Trophoblast cell (in vitro differentiated cells and primary cell): ENCODE data around the gene AHCYL1.

Experiments
- DNase-seq, 2 donors: peaks; one replicate each; pipeline ENCODE4 v3.0.0-alpha.2; 2016
- H2AFZ ChIP-seq: 2 replicates; pipeline ENCODE4 v1.6.1; 2013; ENCODE audit warnings: low read length, moderate library complexity, mild to moderate bottlenecking; ENCODE audit not compliant: insufficient read depth, poor library complexity
- H2AK5ac ChIP-seq: 2 replicates; pipeline ENCODE4 v1.6.1; 2013; ENCODE audit warnings: mild to moderate bottlenecking, low read length
- H2BK120ac ChIP-seq: 2 replicates; pipeline ENCODE4 v1.6.1; 2013; ENCODE audit warnings: low read length, mild to moderate bottlenecking, moderate library complexity; ENCODE audit not compliant: insufficient read depth, poor library complexity
- H2BK12ac ChIP-seq: 2 replicates; pipeline ENCODE4 v1.6.1; 2013; ENCODE audit warnings: mild to moderate bottlenecking, low read length, moderate library complexity
- H2BK5ac ChIP-seq: 2 replicates; pipeline ENCODE4 v1.6.1; 2013; ENCODE audit warnings: low read length, low read depth, moderate library complexity, mild to moderate bottlenecking; ENCODE audit not compliant: poor library complexity
- H3K14ac ChIP-seq: 2 replicates; pipeline ENCODE4 v1.6.1; 2013; ENCODE audit warnings: mild to moderate bottlenecking, low read length
- H3K18ac ChIP-seq: 2 replicates; pipeline ENCODE4 v1.6.1; 2013; ENCODE audit warnings: mild to moderate bottlenecking, low read length
- H3K23ac ChIP-seq: 2 replicates; pipeline ENCODE4 v1.6.1; 2013; ENCODE audit warnings: low read length
- H3K27ac ChIP-seq: 2 replicates; pipeline ENCODE4 v1.5.1; 2013; ENCODE audit warnings: low read depth, mild to moderate bottlenecking, inconsistent platforms, low read length, moderate library complexity
- H3K27me3 ChIP-seq: 2 replicates; pipeline ENCODE4 v1.6.1; 2013; ENCODE audit warnings: inconsistent platforms, mild to moderate bottlenecking, low read length, moderate library complexity; ENCODE audit not compliant: insufficient read depth
- H3K36me3 ChIP-seq, 2 experiments: 1 replicate in 1 of 2; 2 replicates in 1 of 2; pipeline ENCODE4 v1.6.1; 2013; ENCODE audit warnings: low read length in 2 of 2, mild to moderate bottlenecking in 2 of 2, moderate library complexity in 1 of 2; ENCODE audit not compliant: insufficient read depth in 2 of 2, control insufficient read depth in 1 of 2
- H3K4ac ChIP-seq: 2 replicates; pipeline ENCODE4 v1.6.1; 2013; ENCODE audit warnings: low read depth, mild to moderate bottlenecking, low read length, moderate library complexity
- H3K4me1 ChIP-seq, 2 experiments: 1 replicate in 1 of 2; 2 replicates in 1 of 2; pipeline ENCODE4 v1.6.1; 2013; ENCODE audit warnings: low read length in 2 of 2, mild to moderate bottlenecking in 2 of 2, moderate library complexity in 1 of 2; ENCODE audit not compliant: insufficient read depth in 2 of 2, control insufficient read depth in 1 of 2
- H3K4me2 ChIP-seq: 2 replicates; pipeline ENCODE4 v1.6.1; 2013; ENCODE audit warnings: inconsistent platforms, mild to moderate bottlenecking, low read length, moderate library complexity
- H3K4me3 ChIP-seq: 2 replicates; pipeline ENCODE4 v1.5.1; 2013; ENCODE audit warnings: mild to moderate bottlenecking, low read depth, low read length, inconsistent platforms
- H3K79me1 ChIP-seq: one replicate; pipeline ENCODE4 v1.6.1; 2013; ENCODE audit warnings: low read length
- H3K79me2 ChIP-seq: 2 replicates; pipeline ENCODE4 v1.6.1; 2013; ENCODE audit warnings: low read length, mild to moderate bottlenecking; ENCODE audit not compliant: control insufficient read depth, insufficient read depth, poor library complexity
- H3K9ac ChIP-seq: 2 replicates; pipeline ENCODE4 v1.6.1; 2013; ENCODE audit warnings: mild to moderate bottlenecking, low read length
- H3K9me3 ChIP-seq: 2 replicates; pipeline ENCODE4 v1.6.1; 2013; ENCODE audit warnings: low read depth, mild to moderate bottlenecking, control low read depth, inconsistent platforms, low read length; ENCODE audit not compliant: insufficient read depth
- H4K12ac ChIP-seq: 2 replicates; pipeline ENCODE4 v1.6.1; 2013; ENCODE audit warnings: low read depth, mild to moderate bottlenecking, low read length, moderate library complexity
- H4K8ac ChIP-seq: 2 replicates; pipeline ENCODE4 v1.6.1; 2013; ENCODE audit warnings: low read depth, mild to moderate bottlenecking, low read length, moderate library complexity
- H4K91ac ChIP-seq: one replicate; pipeline ENCODE4 v1.6.1; 2013; ENCODE audit warnings: low read depth, mild to moderate bottlenecking, low read length, moderate library complexity
- WGBS: extraction: QIAGEN DNeasy Blood & Tissue Kit; methylation state at CpG from one replicate; pipeline ENCODE4 v1.1.7; 2013; ENCODE audit warnings: missing lambda C conversion rate; ENCODE audit not compliant: insufficient read length, insufficient coverage; ENCODE audit errors: extremely low coverage; 5-methylcytosine and 5-hydroxymethylcytosine counted together

AHCYL1 gene

GRCh38 chr1:110017792-110018191 lies 33.2 kb downstream of the AHCYL1 start:
- Histone ChIP-seq H2BK120ac (no peak overlapping the region), H4K8ac (no peak overlapping the region), H3K4me3 (no peak overlapping the region), H3K79me2 (no peaks in the 10 kb centered on the region), H2BK5ac (no peak overlapping the region), H3K9ac (no peak overlapping the region), H3K4me1 (no peaks in the 10 kb centered on the region), H3K27me3 (no peaks in the 10 kb centered on the region), H4K91ac (no peak overlapping the region), H3K4ac (no peak overlapping the region), H3K9me3 (no peaks in the 10 kb centered on the region), H3K4me2 (no peak overlapping the region), H4K12ac (no peak overlapping the region), H3K79me1 (no peaks in the 10 kb centered on the region), H3K36me3 (peaks cover 27 to 62% of the 10 kb centered on the region in 2 experiments), H2AFZ (no peak overlapping the region), H2AK5ac (no peak overlapping the region), H2BK12ac (no peak overlapping the region), H3K27ac (no peak overlapping the region), H3K18ac (no peak overlapping the region), H3K14ac (no peak overlapping the region), H3K23ac (no peak overlapping the region)
- peak; percentile 43 to 83 for DNase-seq
- WGBS, result no CpG with 5 or more reads among the region's 3 CpGs

GRCh38 chr1:110018396-110018795 lies 33.8 kb downstream of the AHCYL1 start:
- Histone ChIP-seq H2AFZ (no peak overlapping the region), H3K4me2 (no peak overlapping the region), H4K91ac (no peak overlapping the region), H3K36me3 (peaks cover 26 to 66% of the 10 kb centered on the region in 2 experiments), H3K23ac (no peak overlapping the region), H2AK5ac (no peak overlapping the region), H3K9ac (peak overlapping the region; percentile 6), H2BK120ac (no peak overlapping the region), H3K79me2 (no peaks in the 10 kb centered on the region), H3K27ac (no peak overlapping the region), H4K12ac (no peak overlapping the region), H3K14ac (no peak overlapping the region), H2BK12ac (no peak overlapping the region), H3K4me3 (no peak overlapping the region), H3K4ac (no peak overlapping the region), H4K8ac (no peak overlapping the region), H3K9me3 (no peaks in the 10 kb centered on the region), H3K27me3 (no peaks in the 10 kb centered on the region), H3K79me1 (no peaks in the 10 kb centered on the region), H3K4me1 (no peaks in the 10 kb centered on the region), H2BK5ac (no peak overlapping the region), H3K18ac (no peak overlapping the region)
- DNase-seq, result no peak
- WGBS, result no CpG with 5 or more reads among the region's 9 CpGs

GRCh38 chr1:110019770-110020169 lies 35.2 kb downstream of the AHCYL1 start:
- DNase-seq, result no peak
- no CpG with 5 or more reads among the region's 1 CpG for WGBS
- H3K27me3 ChIP-seq, result no peaks in the 10 kb centered on the region

GRCh38 chr1:110021285-110021684 lies 36.7 kb downstream of the AHCYL1 start:
- Histone ChIP-seq H3K27me3 (no peaks in the 10 kb centered on the region), H4K12ac (no peak overlapping the region), H3K79me1 (no peaks in the 10 kb centered on the region), H3K4me3 (no peak overlapping the region), H2BK12ac (no peak overlapping the region), H3K79me2 (no peaks in the 10 kb centered on the region), H2AFZ (no peak overlapping the region), H3K4me1 (no peaks in the 10 kb centered on the region), H2AK5ac (no peak overlapping the region), H3K18ac (no peak overlapping the region), H2BK120ac (no peak overlapping the region), H3K23ac (no peak overlapping the region), H3K9me3 (no peaks in the 10 kb centered on the region), H3K4ac (no peak overlapping the region), H4K91ac (no peak overlapping the region), H4K8ac (no peak overlapping the region), H2BK5ac (no peak overlapping the region), H3K9ac (no peak overlapping the region), H3K4me2 (no peak overlapping the region), H3K27ac (no peak overlapping the region), H3K14ac (no peak overlapping the region), H3K36me3 (peaks cover 30 to 65% of the 10 kb centered on the region in 2 experiments)
- no peak for DNase-seq
- WGBS, result no CpG with 5 or more reads among the region's 3 CpGs

More at GRCh38 chr1:110019770-110020169, 35.2 kb downstream of the AHCYL1 start:
- H3K79me1 ChIP-seq, result no peaks in the 10 kb centered on the region
- no peak overlapping the region for H4K12ac ChIP-seq
- no peak overlapping the region for H3K9ac ChIP-seq
- H2BK12ac ChIP-seq, result no peak overlapping the region
- no peak overlapping the region for H3K4ac ChIP-seq
- no peak overlapping the region for H3K23ac ChIP-seq
- no peak overlapping the region for H2BK5ac ChIP-seq
- H3K9me3 ChIP-seq, result no peaks in the 10 kb centered on the region
- no peak overlapping the region for H4K91ac ChIP-seq
- no peak overlapping the region for H3K18ac ChIP-seq
- H2AFZ ChIP-seq, result no peak overlapping the region
- H4K8ac ChIP-seq, result no peak overlapping the region
- H3K4me2 ChIP-seq, result no peak overlapping the region
- no peaks in the 10 kb centered on the region for H3K79me2 ChIP-seq
- H3K4me3 ChIP-seq, result no peak overlapping the region
- H2AK5ac ChIP-seq, result no peak overlapping the region
- no peaks in the 10 kb centered on the region for H3K4me1 ChIP-seq
- peaks cover 27 to 72% of the 10 kb centered on the region in 2 experiments for H3K36me3 ChIP-seq
- H2BK120ac ChIP-seq, result no peak overlapping the region
- H3K14ac ChIP-seq, result no peak overlapping the region
- H3K27ac ChIP-seq, result no peak overlapping the region
